Nephron (organoid): ENCODE measurements around the gene ASIC4.

Experiments used
- H3K27ac Mint-ChIP-seq, 3 experiments: 2 replicates each; pipeline ENCODE4 v1.8.0; 2020; ENCODE audit warnings: mixed read lengths in 3 of 3, mild to moderate bottlenecking in 2 of 3, moderate library complexity in 1 of 3
- H3K27me3 Mint-ChIP-seq: 2 replicates; pipeline ENCODE4 v1.8.0; 2021; ENCODE audit warnings: low read depth, mild to moderate bottlenecking, moderate library complexity, mixed read lengths
- H3K36me3 Mint-ChIP-seq: 2 replicates; pipeline ENCODE4 v1.8.0; 2020; ENCODE audit warnings: low read depth, mixed read lengths
- H3K4me1 Mint-ChIP-seq: 2 replicates; pipeline ENCODE4 v1.8.0; 2020; ENCODE audit warnings: mixed read lengths
- H3K4me3 Mint-ChIP-seq, 3 experiments: 2 replicates each; pipeline ENCODE4 v1.8.0; 2020; ENCODE audit warnings: mild to moderate bottlenecking in 3 of 3, mixed read lengths in 3 of 3, moderate library complexity in 2 of 3
- H3K9me3 Mint-ChIP-seq: 2 replicates; pipeline ENCODE4 v1.8.0; 2020; ENCODE audit warnings: mixed read lengths
- CTCF ChIP-seq, 3 experiments: fragments of 200-600 bp; sonication (generic); IDR thresholded peaks; one replicate each; pipeline ENCODE4 v1.5.0; 2021; ENCODE audit warnings: antibody characterized with exemption in 3 of 3; ENCODE audit not compliant: unreplicated experiment in 3 of 3

Gene ASIC4

GRCh38 chr2:219575566-219576504, 61.6 kb downstream of the ASIC4 start:
- H3K27me3 Mint-ChIP-seq = peaks cover 7% of the 10 kb centered on the region
- peak overlapping the region in 1 of 3 experiments; percentile 29 for H3K4me3 Mint-ChIP-seq
- H3K27ac Mint-ChIP-seq = peak overlapping the region; percentile 63 to 95 (median 64)
- H3K4me1 Mint-ChIP-seq = peaks cover 48% of the 10 kb centered on the region
- no peaks in the 10 kb centered on the region for H3K9me3 Mint-ChIP-seq
- no peak for TF ChIP-seq CTCF (IDR thresholded peaks at IDR 0.05; ENCODE audit: unreplicated experiment in 3 of 3)
- no peaks in the 10 kb centered on the region for H3K36me3 Mint-ChIP-seq

DNA sequence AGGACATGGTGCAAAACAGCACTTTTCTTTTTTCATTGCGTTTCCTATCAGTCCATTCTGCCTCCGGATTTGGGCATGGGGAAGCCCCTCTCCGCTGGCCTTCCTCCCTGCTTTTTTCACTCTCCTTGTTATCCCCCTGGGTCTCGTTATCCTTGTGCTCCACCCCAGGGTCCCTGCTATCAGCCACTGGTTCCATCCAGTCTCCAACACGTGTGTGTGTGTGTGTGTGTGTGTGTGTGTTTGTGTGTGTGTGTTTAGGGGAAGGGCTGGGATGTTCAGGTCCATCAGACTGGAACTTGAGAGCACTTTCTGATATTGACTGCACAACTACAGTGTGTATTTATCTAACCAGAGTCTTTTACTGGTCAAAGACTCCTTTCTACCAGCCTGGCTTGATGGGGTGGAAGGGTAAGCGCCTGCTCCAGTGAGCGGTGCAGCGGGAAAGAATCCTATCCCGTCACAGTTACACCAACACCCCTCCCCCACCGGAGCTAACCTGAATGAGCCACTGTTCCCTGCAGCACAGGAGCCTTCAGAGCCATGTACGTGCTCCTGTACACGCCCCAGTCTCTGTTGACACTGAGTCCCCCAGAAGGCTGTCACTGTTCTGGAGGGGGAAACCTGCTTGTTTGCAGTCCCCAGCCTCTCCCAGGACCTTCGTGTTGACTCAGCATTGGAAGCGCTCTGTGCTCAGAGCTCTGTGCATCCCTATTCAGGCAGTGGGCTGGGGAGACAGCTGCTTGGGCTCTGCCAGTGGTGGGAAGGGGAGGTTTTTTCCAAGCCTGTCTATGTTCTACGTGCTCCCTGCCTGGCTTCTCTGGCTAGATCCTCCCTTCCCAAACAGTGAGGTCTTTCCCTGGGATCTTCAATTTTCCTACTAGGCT, 62.5 kb downstream of the ASIC4 start:
- Mint-ChIP-seq H3K4me3 (peak overlapping the region; percentile 28 to 57 (median 37)), H3K27me3 (peaks cover 7% of the 10 kb centered on the region), H3K27ac (peak overlapping the region; percentile 63 to 95 (median 64)), H3K4me1 (peaks cover 45% of the 10 kb centered on the region), H3K36me3 (no peaks in the 10 kb centered on the region), H3K9me3 (no peaks in the 10 kb centered on the region)
- no peak for TF ChIP-seq CTCF (IDR thresholded peaks at IDR 0.05; ENCODE audit: unreplicated experiment in 3 of 3)

DNA sequence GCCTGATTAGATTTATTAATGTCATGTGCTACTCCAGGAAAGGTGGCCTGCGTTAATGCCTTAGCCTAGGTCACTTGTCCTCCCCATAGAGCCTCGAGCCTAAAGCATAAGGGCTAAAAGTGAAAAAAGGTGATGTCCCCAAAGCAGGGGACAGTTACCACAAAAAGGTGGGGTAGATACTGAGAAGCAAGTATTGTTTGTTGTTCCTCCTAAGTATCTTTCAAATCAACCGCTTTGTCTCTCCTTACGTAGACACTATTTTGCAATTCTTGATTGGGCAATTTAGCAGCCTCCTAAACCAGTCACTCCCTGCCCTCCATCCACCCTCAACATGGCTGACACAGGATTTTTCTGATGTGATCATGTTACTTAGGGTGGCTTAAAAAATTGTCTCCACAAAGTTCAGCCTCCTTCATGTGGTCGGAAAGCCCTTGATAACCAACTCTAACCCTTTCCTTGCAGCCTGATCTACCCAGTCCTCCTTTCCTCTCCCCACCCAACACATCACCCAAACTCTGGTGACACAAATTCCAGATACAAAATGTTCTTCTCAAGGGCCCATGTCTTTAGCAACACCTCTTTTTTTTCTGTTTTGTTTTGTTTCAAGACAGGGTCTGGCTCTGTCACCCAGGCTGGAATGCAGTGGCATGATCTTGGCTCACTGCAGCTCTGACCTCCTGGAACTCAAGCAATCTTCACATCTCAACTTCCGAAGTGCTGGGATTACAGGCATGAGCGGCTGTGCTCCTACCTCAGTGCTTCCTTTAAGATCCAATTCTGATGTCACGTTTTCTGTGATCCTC, 64.7 kb downstream of the ASIC4 start:
- no peak for TF ChIP-seq CTCF (IDR thresholded peaks at IDR 0.05; ENCODE audit: unreplicated experiment in 3 of 3)
- no peaks in the 10 kb centered on the region for H3K9me3 Mint-ChIP-seq
- H3K36me3 Mint-ChIP-seq = no peaks in the 10 kb centered on the region
- peaks cover 33% of the 10 kb centered on the region for H3K4me1 Mint-ChIP-seq
- peaks cover 7% of the 10 kb centered on the region for H3K27me3 Mint-ChIP-seq
- H3K27ac Mint-ChIP-seq = peak overlapping the region; percentile 27 to 63 (median 38)
- peak overlapping the region in 1 of 3 experiments; percentile 48 for H3K4me3 Mint-ChIP-seq

DNA sequence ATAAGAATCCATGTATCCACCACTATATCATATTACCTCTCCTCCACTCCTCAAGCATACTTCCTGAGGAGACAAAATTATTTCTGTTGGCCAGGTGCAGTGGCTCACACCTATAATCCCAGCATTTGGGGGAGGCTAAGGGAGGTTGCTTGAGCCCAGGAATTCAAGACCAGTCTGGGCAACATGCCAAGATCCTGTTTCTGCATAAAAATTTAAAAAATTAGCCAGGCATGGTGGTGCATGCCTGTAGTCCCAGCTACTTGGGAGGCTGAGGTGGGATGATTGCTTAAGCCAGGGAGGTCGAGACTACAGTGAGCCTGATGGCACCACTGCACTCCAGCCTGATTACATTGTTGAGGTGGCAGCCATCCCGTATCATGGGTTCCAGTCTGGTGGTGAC, 67.1 kb downstream of the ASIC4 start:
- Mint-ChIP-seq H3K4me1 (peaks cover 26% of the 10 kb centered on the region), H3K9me3 (no peaks in the 10 kb centered on the region), H3K36me3 (no peaks in the 10 kb centered on the region), H3K4me3 (no peak overlapping the region), H3K27ac (no peak overlapping the region), H3K27me3 (peaks cover 3% of the 10 kb centered on the region)
- no peak for TF ChIP-seq CTCF (IDR thresholded peaks at IDR 0.05; ENCODE audit: unreplicated experiment in 3 of 3)
